ENCODE measurements around the gene HM13. TPM values are rescaled to one million over a fixed set of nuclear protein-coding genes. Genes with fewer than 3 reads are reported as not detected.
"Not testable (repeated sequence)": the region's sequence is repeated elsewhere in the genome, so short reads cannot be mapped to it uniquely, and the experiment has no call there.

The HM13 gene
- total RNA-seq, 4 donors from 2014 or later, result 54.8 to 86.7 (median 75.8) TPM

DNA sequence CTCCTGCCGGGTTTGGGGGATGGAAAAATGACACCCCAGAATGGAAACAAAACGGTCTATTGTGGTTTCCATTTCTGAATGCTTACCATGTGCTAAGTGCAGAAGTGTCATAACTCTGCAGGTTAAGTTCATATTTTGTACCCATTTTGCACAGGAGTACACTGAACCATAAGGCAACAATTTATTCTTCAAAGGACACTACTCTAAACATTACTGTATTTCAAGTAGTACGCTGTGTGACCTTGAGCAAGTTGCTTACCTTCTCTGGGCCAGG lies 81.1 kb downstream of the HM13 start:
- Histone ChIP-seq H3K4me1 (peaks cover 0 to 28% (median 17%) of the 10 kb centered on the region in 4 donors), H3K27ac (peak overlapping the region; percentile 59 to 88 (median 80)), H3K27me3 (no peaks in the 10 kb centered on the region), H3K36me3 (no peaks in the 10 kb centered on the region), H3K9me3 (no peaks in the 10 kb centered on the region), H3K4me3 (no peak overlapping the region)
- DNase-seq (ENCODE audit: low spot score in 2 of 2), result no peak
- 47 to 64% methylated on average over 3 of the region's 3 CpGs for WGBS, 2 donors
- no peak for TF ChIP-seq POLR2A (IDR thresholded peaks at IDR 0.05)
- TF ChIP-seq, protein P1, sequence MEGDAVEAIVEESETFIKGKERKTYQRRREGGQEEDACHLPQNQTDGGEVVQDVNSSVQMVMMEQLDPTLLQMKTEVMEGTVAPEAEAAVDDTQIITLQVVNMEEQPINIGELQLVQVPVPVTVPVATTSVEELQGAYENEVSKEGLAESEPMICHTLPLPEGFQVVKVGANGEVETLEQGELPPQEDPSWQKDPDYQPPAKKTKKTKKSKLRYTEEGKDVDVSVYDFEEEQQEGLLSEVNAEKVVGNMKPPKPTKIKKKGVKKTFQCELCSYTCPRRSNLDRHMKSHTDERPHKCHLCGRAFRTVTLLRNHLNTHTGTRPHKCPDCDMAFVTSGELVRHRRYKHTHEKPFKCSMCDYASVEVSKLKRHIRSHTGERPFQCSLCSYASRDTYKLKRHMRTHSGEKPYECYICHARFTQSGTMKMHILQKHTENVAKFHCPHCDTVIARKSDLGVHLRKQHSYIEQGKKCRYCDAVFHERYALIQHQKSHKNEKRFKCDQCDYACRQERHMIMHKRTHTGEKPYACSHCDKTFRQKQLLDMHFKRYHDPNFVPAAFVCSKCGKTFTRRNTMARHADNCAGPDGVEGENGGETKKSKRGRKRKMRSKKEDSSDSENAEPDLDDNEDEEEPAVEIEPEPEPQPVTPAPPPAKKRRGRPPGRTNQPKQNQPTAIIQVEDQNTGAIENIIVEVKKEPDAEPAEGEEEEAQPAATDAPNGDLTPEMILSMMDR (IDR thresholded peaks at IDR 0.05), result no peak

DNA sequence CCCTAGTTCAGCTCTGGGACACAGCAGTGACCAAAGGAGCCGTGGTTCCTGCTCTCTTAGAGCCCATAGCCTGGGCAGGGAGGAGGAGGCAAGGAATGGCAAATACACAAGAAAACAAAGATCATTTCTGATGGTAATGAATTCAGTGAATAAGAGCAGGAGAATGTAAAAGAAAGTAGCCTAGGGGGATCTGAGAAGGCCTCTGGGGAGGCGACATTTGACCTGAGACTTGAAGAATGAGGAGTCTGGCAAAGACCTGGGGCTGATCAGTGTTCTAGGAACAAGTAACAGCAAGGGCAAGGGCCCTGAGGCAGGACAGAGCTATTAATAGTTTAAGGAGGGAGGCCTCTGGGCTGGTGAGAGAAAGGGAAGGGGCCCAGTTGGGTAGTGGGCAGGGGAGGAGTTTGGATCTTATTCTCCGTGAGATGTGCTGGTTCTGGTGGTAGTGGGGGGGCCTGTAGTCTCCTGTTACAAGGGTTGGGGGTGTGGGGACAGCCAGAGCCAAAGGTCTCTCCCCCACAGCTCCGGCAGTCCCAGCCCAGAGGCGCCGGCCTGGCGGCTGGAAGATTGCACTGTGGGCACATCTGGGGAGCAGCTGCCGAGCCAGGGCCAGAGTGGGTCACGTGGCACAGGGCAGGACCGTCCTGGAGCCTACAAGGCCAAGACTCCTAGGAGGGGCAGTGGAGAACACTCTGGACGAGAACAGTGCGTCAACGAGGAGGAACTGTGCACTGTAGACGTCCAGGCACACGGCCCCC lies 81.6 kb downstream of the HM13 start:
- peak overlapping the region; percentile 59 to 88 (median 80) for H3K27ac ChIP-seq
- no peaks in the 10 kb centered on the region for H3K27me3 ChIP-seq
- no peaks in the 10 kb centered on the region for H3K9me3 ChIP-seq
- H3K36me3 ChIP-seq, result no peaks in the 10 kb centered on the region
- H3K4me3 ChIP-seq, result no peak overlapping the region
- TF ChIP-seq, protein P1 (IDR thresholded peaks at IDR 0.05), result peak in 1 of 5 experiments; percentile 29
- peak in 1 of 2 donors; percentile 53 for TF ChIP-seq POLR2A (IDR thresholded peaks at IDR 0.05)
- TF ChIP-seq EP300 (IDR thresholded peaks at IDR 0.05), result peak; percentile 46 to 90
- 15 to 24% methylated on average over 8 to 15 of the region's 15 CpGs for WGBS, 2 donors
- DNase-seq (ENCODE audit: low spot score in 2 of 2), result peak; percentile 77 to 80
- H3K4me1 ChIP-seq, result peaks cover 0 to 28% (median 17%) of the 10 kb centered on the region in 4 donors

DNA sequence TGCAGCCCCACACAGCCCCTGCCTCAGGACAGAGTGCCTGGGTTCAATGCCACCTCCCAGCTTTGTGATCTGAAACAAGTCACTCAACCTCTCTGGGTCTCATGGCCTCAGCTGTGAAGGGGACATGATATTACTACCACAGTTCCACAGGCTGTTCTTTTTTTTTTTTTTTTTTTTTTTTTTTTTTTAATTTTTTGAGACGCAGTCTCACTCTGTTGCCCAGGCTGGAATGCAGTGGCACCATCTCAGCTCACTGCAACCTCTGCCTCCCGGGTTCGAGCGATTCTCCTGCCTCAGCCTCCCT lies 82.1 kb downstream of the HM13 start:
- H3K4me1 ChIP-seq, result peaks cover 0 to 28% (median 17%) of the 10 kb centered on the region in 4 donors

DNA sequence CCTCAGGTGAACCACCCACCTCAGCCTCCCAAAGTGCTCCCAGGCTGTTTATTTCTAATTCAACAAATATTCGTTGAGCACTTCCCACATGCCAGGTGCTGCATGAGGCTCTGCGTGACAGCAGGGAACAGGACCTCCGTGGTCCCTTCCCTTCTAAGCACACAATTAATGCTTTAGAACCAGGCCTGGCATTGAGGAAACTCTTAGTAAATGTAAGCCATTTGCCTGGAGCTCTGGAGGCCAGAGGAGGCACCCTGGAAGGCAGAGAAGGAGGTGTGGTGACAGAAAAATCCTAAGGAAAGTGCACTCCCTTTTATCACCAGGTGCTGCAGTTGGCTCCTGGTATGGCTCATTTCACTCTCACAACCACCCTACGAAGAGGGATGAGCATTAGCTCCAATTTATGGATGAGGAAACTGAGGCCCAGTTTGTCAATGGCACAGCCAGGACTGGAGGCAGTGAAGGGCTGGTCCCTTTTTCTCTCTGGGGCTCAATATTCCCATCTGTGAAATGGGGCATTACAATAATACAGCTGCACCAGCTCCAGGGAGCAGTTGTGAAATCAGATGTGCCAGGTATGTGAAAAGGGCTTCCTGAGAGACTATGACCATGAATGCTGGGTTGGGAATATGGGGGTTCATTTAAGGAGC lies 82.7 kb downstream of the HM13 start:
- H3K36me3 ChIP-seq, result no peaks in the 10 kb centered on the region
- H3K9me3 ChIP-seq, result no peaks in the 10 kb centered on the region
- no peak for DNase-seq (ENCODE audit: low spot score in 2 of 2)
- no peaks in the 10 kb centered on the region for H3K27me3 ChIP-seq
- peaks cover 0 to 28% (median 17%) of the 10 kb centered on the region in 4 donors for H3K4me1 ChIP-seq
- peak overlapping the region; percentile 59 to 88 (median 80) for H3K27ac ChIP-seq
- TF ChIP-seq EP300 (IDR thresholded peaks at IDR 0.05) (no peak), POLR2A (IDR thresholded peaks at IDR 0.05) (no peak)
- TF ChIP-seq, protein P1 (IDR thresholded peaks at IDR 0.05), result no peak
- H3K4me3 ChIP-seq, result no peak overlapping the region
- 70 to 71% methylated on average over 4 of the region's 4 CpGs for WGBS, 2 donors

More for the DNA sequence above, 82.1 kb downstream of the HM13 start:
- peak in 1 of 2 donors; percentile 3 for TF ChIP-seq EP300 (IDR thresholded peaks at IDR 0.05)
- H3K27me3 ChIP-seq; H3K36me3 ChIP-seq; H3K4me3 ChIP-seq; H3K9me3 ChIP-seq; DNase-seq (ENCODE audit: low spot score in 2 of 2): not testable (repeated sequence)
- 72 to 76% methylated on average over 4 of the region's 4 CpGs for WGBS, 2 donors
- peak overlapping the region; percentile 59 to 88 (median 80) for H3K27ac ChIP-seq

DNA sequence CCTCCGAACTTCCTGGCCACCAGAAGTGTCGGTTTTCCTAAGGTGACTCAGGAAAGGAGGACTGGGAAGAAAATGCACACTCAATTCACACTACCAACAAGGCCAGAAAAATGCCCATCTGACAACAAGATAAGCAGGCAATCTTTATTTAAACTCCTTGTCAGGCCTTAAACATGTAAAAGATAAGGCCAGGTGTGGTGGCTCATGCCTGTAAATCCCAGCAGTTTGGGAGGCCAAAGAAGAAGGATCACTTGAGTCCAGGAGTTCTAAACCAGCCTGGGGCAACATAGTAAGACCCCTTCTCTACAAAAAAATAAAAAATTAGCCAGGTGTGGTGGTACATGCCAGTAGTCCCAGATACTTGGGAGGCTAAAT lies 83.2 kb downstream of the HM13 start:
- 90% methylated on average over 2 of the region's 2 CpGs for WGBS, 2 donors
- no peak overlapping the region for H3K4me3 ChIP-seq
- H3K36me3 ChIP-seq, result no peaks in the 10 kb centered on the region
- TF ChIP-seq, protein P1 (IDR thresholded peaks at IDR 0.05), result no peak
- no peak for TF ChIP-seq POLR2A (IDR thresholded peaks at IDR 0.05)
- no peak for TF ChIP-seq EP300 (IDR thresholded peaks at IDR 0.05)
- H3K9me3 ChIP-seq, result no peaks in the 10 kb centered on the region
- H3K27me3 ChIP-seq, result no peaks in the 10 kb centered on the region
- no peak for DNase-seq (ENCODE audit: low spot score in 2 of 2)
- H3K27ac ChIP-seq, result peak overlapping the region in 3 of 4 donors; percentile 79 to 88 (median 80)
- peaks cover 0 to 28% (median 17%) of the 10 kb centered on the region in 4 donors for H3K4me1 ChIP-seq
